Neural crest cell (in vitro differentiated cells): Measurements from ENCODE around the gene SEPTIN8. TPM values are rescaled to one million over a fixed set of nuclear protein-coding genes. Genes with fewer than 3 reads are reported as not detected.
"Not testable (repeated sequence)": the region's sequence is repeated elsewhere in the genome, so short reads cannot be mapped to it uniquely, and the experiment has no call there.

Source experiments
- DNase-seq: peaks from one replicate; pipeline ENCODE4 v3.0.0; 2021; ENCODE audit warnings: low read depth, mixed read lengths, low spot score
- H3K27ac Mint-ChIP-seq: one replicate; pipeline ENCODE4 v1.8.0; 2021; ENCODE audit warnings: mild to moderate bottlenecking, mixed read lengths; ENCODE audit not compliant: unreplicated experiment
- H3K27me3 Mint-ChIP-seq: 2 replicates; pipeline ENCODE4 v1.8.0; 2021; ENCODE audit warnings: low read depth, mild to moderate bottlenecking, mixed read lengths
- H3K36me3 Mint-ChIP-seq: 2 replicates; pipeline ENCODE4 v1.8.0; 2021; ENCODE audit warnings: low read depth, mild to moderate bottlenecking, mixed read lengths
- H3K4me1 Mint-ChIP-seq: 2 replicates; pipeline ENCODE4 v1.8.0; 2021; ENCODE audit warnings: mixed read lengths
- H3K4me3 Mint-ChIP-seq: one replicate; pipeline ENCODE4 v1.8.0; 2021; ENCODE audit warnings: mild to moderate bottlenecking, mixed read lengths
- H3K9me3 Mint-ChIP-seq: 2 replicates; pipeline ENCODE4 v1.8.0; 2021; ENCODE audit warnings: mixed read lengths
- CTCF ChIP-seq: fragments of 200-600 bp; sonication (generic); conservative IDR thresholded peaks from 2 replicates; pipeline ENCODE4 v1.5.0; 2021; ENCODE audit warnings: antibody characterized with exemption, mild to moderate bottlenecking
- total RNA-seq: library from RNA; stranded (reverse); gene quantifications from 2 replicates; pipeline ENCODE4 v1.2.1, GENCODE V29; 2021

Gene SEPTIN8
- total RNA-seq, 1 donor from 2014 or later, result 71.1 TPM

GRCh38 chr5:132810605-132811004 lies 33.6 kb upstream of the SEPTIN8 start:
- no peak for TF ChIP-seq CTCF
- peaks cover 18% of the 10 kb centered on the region for H3K4me1 Mint-ChIP-seq
- peaks cover 2% of the 10 kb centered on the region for H3K36me3 Mint-ChIP-seq
- DNase-seq, result no peak
- H3K4me3 Mint-ChIP-seq, result no peak overlapping the region
- H3K9me3 Mint-ChIP-seq, result no peaks in the 10 kb centered on the region
- peaks cover 63% of the 10 kb centered on the region for H3K27me3 Mint-ChIP-seq
- H3K27ac Mint-ChIP-seq, result no peak overlapping the region

GRCh38 chr5:132808866-132809265 lies 31.8 kb upstream of the SEPTIN8 start:
- no peak overlapping the region for H3K4me3 Mint-ChIP-seq
- TF ChIP-seq CTCF, result no peak
- H3K36me3 Mint-ChIP-seq, result no peaks in the 10 kb centered on the region
- DNase-seq, result no peak
- peaks cover 58% of the 10 kb centered on the region for H3K27me3 Mint-ChIP-seq
- H3K4me1 Mint-ChIP-seq, result peaks cover 14% of the 10 kb centered on the region
- no peak overlapping the region for H3K27ac Mint-ChIP-seq
- H3K9me3 Mint-ChIP-seq, result no peaks in the 10 kb centered on the region

- H3K27me3 Mint-ChIP-seq, result peaks cover 56% of the 10 kb centered on the region
- no peak overlapping the region for H3K27ac Mint-ChIP-seq
- H3K9me3 Mint-ChIP-seq, result no peaks in the 10 kb centered on the region
- no peak overlapping the region for H3K4me3 Mint-ChIP-seq
- TF ChIP-seq CTCF, result no peak
- no peak for DNase-seq
- H3K36me3 Mint-ChIP-seq, result no peaks in the 10 kb centered on the region
- H3K4me1 Mint-ChIP-seq, result peaks cover 14% of the 10 kb centered on the region
Measured at GRCh38 chr5:132808448-132808847, 31.4 kb upstream of the SEPTIN8 start.

- Mint-ChIP-seq H3K36me3 (no peaks in the 10 kb centered on the region), H3K4me1 (peaks cover 9% of the 10 kb centered on the region), H3K27ac (peak overlapping the region; percentile 9), H3K27me3 (peaks cover 47% of the 10 kb centered on the region), H3K9me3 (no peaks in the 10 kb centered on the region), H3K4me3 (no peak overlapping the region)
- DNase-seq, result peak; percentile 48
- peak; percentile 51 for TF ChIP-seq CTCF
Measured at GRCh38 chr5:132807163-132807838, 30.3 kb upstream of the SEPTIN8 start.

- not testable (repeated sequence) for H3K36me3 Mint-ChIP-seq, H3K9me3 Mint-ChIP-seq, H3K4me3 Mint-ChIP-seq, H3K4me1 Mint-ChIP-seq, DNase-seq
- peak overlapping the region; percentile 9 for H3K27ac Mint-ChIP-seq
- peaks cover 41% of the 10 kb centered on the region for H3K27me3 Mint-ChIP-seq
Measured at GRCh38 chr5:132806804-132807162, 29.7 kb upstream of the SEPTIN8 start.

GRCh38 chr5:132805872-132806271 lies 28.8 kb upstream of the SEPTIN8 start:
- peaks cover 15% of the 10 kb centered on the region for H3K4me1 Mint-ChIP-seq
- H3K4me3 Mint-ChIP-seq, H3K9me3 Mint-ChIP-seq, DNase-seq, H3K36me3 Mint-ChIP-seq: not testable (repeated sequence)
- H3K27me3 Mint-ChIP-seq, result peaks cover 32% of the 10 kb centered on the region
- peak overlapping the region; percentile 39 for H3K27ac Mint-ChIP-seq

- H3K4me3 Mint-ChIP-seq, H3K27ac Mint-ChIP-seq, H3K9me3 Mint-ChIP-seq, DNase-seq, H3K36me3 Mint-ChIP-seq: not testable (repeated sequence)
- H3K4me1 Mint-ChIP-seq, result peaks cover 29% of the 10 kb centered on the region
- peaks cover 16% of the 10 kb centered on the region for H3K27me3 Mint-ChIP-seq
Measured at GRCh38 chr5:132804219-132804618, 27.2 kb upstream of the SEPTIN8 start.

- DNase-seq, H3K27ac Mint-ChIP-seq, H3K36me3 Mint-ChIP-seq, H3K4me3 Mint-ChIP-seq, H3K27me3 Mint-ChIP-seq, H3K9me3 Mint-ChIP-seq: not testable (repeated sequence)
- H3K4me1 Mint-ChIP-seq, result peaks cover 35% of the 10 kb centered on the region
Measured at GRCh38 chr5:132802685-132803066, 25.6 kb upstream of the SEPTIN8 start.
